HG02970 (cell line): ENCODE results near the gene COL4A2.

Source experiments
- ATAC-seq: cut with Tn5 transposase; IDR thresholded peaks from one replicate; pipeline ENCODE4 v1.9.1; 2021; ENCODE audit warnings: mild to moderate bottlenecking, moderate library complexity, moderate number of reproducible peaks; ENCODE audit not compliant: unreplicated experiment, low FRiP score

COL4A2 gene

GRCh38 chr13:110412132-110412914 lies 105.2 kb downstream of the COL4A2 start:
- ATAC-seq = peak; percentile 86

- no peak for ATAC-seq
These were observed 106.1 kb downstream of the COL4A2 start for GRCh38 chr13:110413016-110413675.

GRCh38 chr13:110413676-110414040 lies 106.6 kb downstream of the COL4A2 start:
- ATAC-seq = no peak

- ATAC-seq = no peak
These were observed 107.2 kb downstream of the COL4A2 start for GRCh38 chr13:110414283-110414682.

GRCh38 chr13:110414931-110415330 lies 107.8 kb downstream of the COL4A2 start:
- ATAC-seq = no peak

GRCh38 chr13:110415669-110416068 lies 108.6 kb downstream of the COL4A2 start:
- ATAC-seq = no peak

- no peak for ATAC-seq
These were observed 109.3 kb downstream of the COL4A2 start for GRCh38 chr13:110416131-110417025.

- no peak for ATAC-seq
These were observed 111.9 kb downstream of the COL4A2 start for GRCh38 chr13:110418944-110419343.

- no peak for ATAC-seq
These were observed 112.3 kb downstream of the COL4A2 start for GRCh38 chr13:110419381-110419791.

- no peak for ATAC-seq
These were observed 112.9 kb downstream of the COL4A2 start for GRCh38 chr13:110419946-110420345.

- ATAC-seq = no peak
These were observed 113.5 kb downstream of the COL4A2 start for GRCh38 chr13:110420626-110421025.

GRCh38 chr13:110421061-110421460 lies 114.0 kb downstream of the COL4A2 start:
- ATAC-seq = no peak

- ATAC-seq = no peak
These were observed 114.8 kb downstream of the COL4A2 start for GRCh38 chr13:110421696-110422385.

GRCh38 chr13:110422913-110423688 lies 116.0 kb downstream of the COL4A2 start:
- ATAC-seq = no peak

GRCh38 chr13:110423689-110424302 lies 116.7 kb downstream of the COL4A2 start:
- no peak for ATAC-seq

GRCh38 chr13:110424569-110425443 lies 117.7 kb downstream of the COL4A2 start:
- ATAC-seq = no peak

- no peak for ATAC-seq
These were observed 118.3 kb downstream of the COL4A2 start for GRCh38 chr13:110425444-110425780.

GRCh38 chr13:110426735-110427134 lies 119.7 kb downstream of the COL4A2 start:
- ATAC-seq = no peak
